CD4-positive, alpha-beta T cell treated with Interferon gamma for 1 hour (primary cell): ENCODE data around the gene DENND4B.
"Not testable (repeated sequence)": the region's sequence is repeated elsewhere in the genome, so short reads cannot be mapped to it uniquely, and the experiment has no call there.

Experiments used
- DNase-seq: peaks from one replicate; pipeline ENCODE4 v3.0.0-alpha.2; 2020

The DENND4B gene, protein sequence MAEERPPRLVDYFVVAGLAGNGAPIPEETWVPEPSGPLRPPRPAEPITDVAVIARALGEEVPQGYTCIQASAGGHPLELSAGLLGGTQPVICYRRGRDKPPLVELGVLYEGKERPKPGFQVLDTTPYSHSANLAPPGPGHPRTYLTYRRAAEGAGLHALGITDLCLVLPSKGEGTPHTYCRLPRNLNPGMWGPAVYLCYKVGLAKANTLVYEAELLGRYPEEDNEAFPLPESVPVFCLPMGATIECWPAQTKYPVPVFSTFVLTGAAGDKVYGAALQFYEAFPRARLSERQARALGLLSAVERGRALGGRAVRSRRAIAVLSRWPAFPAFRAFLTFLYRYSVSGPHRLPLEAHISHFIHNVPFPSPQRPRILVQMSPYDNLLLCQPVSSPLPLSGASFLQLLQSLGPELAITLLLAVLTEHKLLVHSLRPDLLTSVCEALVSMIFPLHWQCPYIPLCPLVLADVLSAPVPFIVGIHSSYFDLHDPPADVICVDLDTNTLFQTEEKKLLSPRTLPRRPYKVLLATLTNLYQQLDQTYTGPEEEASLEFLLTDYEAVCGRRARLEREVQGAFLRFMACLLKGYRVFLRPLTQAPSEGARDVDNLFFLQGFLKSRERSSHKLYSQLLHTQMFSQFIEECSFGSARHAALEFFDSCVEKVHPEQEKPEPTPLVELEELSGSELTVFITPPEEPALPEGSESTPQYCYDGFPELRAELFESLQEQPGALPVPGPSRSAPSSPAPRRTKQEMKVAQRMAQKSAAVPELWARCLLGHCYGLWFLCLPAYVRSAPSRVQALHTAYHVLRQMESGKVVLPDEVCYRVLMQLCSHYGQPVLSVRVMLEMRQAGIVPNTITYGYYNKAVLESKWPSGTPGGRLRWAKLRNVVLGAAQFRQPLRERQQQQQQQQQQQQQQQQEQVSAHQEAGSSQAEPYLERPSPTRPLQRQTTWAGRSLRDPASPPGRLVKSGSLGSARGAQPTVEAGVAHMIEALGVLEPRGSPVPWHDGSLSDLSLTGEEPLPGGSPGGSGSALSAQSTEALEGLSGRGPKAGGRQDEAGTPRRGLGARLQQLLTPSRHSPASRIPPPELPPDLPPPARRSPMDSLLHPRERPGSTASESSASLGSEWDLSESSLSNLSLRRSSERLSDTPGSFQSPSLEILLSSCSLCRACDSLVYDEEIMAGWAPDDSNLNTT (N-terminal part only)

DNA sequence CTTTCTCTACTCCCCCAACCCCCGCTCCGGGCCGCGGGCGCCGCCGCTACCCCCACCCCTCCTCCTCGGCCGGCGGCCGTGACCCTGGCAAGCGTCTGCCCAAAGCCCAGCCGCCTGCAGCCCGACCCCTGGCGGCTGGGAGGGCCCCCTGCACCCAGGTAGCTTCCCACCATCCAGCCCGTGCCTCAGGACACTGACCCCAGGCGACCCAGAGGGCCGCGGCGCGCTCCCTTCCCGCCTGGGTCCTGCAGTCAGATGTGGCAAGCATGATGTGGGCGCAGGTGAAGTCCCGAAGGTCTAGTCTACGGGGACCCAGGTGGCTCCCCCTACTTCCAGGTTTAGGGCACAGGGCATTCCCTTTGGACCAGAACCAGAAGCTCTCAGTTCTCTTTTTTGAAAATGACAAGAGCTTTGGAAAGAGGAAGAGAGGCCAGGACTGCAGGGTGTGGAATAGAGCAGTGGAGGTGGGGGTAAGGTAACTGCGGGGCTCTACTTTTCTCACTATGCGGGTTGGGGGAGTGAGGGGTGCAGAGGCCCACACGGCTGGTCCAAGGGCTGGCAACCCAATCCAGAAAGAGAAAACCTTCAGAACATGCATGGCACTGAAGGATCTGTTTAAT, at the start of gene DENND4B:
TSS of gene DENND4B (minus strand) at position 97 of the 620 bp plus-strand sequence. CDS start 2,344 bp downstream, outside the sequence.
- DNase-seq, result peak; percentile 80

DNA sequence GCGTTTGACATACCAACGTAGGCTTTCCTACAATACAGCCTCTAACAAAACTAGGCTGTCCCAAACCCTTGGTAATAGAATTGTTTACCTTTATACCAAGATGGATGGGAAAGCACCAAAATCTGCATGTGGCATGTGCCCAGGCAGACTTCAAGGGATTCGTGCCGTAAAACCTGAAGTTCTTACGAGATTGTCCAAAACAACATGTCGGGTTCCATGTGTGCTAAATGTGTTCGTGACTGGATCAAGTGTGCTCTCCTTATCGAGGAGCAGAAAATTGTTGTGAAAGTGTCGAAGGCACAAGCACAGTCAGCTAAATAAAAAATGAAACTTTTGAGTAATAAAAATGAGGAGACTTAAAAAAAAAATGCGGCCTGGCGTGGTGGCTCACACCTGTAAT, 49.1 kb upstream of the DENND4B start:
- DNase-seq, result no peak

DNA sequence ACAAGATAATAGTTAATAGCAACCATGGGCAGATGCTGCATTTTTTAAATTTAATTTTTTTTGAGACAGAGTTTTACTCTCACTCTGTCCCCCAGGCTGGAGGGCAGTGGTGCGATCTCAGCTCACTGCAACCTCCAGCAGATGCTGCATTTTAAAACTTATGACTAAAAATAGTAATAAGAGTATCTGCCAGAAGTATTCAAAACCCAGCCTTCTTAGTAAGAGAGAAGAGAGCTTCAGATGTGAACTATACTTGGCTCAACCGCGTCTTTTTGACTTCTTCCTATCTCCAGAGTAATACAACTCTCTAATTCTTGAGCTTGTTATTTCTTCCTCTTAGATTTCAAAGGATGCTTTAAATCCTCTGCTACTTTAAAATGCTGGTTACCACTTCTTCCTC, 48.7 kb upstream of the DENND4B start:
- DNase-seq, result no peak

GRCh38 chr1:153991806-153992205, 45.3 kb upstream of the DENND4B start:
- no peak for DNase-seq

DNA sequence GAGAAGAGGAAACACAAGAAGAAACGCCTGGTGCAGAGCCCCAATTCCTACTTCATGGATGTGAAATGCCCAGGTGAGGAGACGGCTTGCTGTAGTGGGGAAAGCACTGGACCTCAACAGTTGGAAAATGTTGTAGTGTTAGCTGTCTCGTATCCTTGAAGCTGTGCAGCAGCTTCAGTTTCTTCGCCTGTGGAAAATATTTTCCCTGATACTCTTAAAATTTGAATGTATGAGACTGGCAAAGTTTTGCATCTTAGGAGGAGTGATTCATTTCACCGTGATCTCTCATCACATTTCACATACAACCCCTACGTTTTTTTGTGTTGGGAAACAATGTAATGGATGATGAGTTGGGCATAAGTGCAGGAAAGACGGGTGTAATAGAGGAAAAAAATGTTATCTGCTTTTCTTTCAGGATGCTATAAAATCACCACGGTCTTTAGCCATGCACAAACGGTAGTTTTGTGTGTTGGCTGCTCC, 44.7 kb upstream of the DENND4B start:
- no peak for DNase-seq

DNA sequence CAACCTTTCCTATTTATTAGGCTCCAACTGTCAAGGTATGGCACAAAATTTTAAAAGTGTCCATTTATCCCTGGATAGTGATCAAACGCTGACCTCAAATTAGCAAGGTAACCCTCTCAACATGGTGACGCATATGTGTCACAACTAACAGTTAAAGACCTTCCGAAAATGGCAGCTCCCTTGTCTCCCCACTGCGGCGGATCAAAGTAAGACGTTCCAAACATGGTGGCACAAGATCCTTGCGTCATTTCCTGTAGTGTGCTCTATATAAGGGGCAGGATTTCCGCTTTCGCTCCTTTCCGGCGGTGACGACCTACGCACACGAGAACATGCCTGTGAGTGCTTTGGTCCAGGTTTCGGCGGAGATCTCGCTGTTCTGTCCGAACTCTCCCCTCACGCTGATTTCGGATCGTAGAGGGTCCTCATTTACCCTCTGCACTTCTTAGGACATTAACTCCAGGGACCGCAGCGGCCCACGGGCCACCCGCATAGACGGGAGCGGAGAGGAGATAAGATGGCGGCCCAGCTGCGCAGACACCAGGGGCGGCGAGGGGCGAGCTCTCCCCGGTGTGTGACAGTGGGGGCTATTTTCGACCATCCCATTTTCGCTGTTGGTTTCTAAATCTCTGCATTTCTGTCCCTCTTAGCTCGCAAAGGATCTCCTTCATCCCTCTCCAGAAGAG, 44.1 kb upstream of the DENND4B start, which contains the start of gene RPS27:
TSS of gene RPS27 (plus strand) at position 295 of the 683 bp plus-strand sequence. CDS start at position 330, 35 bp downstream.
- DNase-seq, result peak; percentile 96

GRCh38 chr1:153987621-153988020, 41.1 kb upstream of the DENND4B start:
- DNase-seq, result no peak

DNA sequence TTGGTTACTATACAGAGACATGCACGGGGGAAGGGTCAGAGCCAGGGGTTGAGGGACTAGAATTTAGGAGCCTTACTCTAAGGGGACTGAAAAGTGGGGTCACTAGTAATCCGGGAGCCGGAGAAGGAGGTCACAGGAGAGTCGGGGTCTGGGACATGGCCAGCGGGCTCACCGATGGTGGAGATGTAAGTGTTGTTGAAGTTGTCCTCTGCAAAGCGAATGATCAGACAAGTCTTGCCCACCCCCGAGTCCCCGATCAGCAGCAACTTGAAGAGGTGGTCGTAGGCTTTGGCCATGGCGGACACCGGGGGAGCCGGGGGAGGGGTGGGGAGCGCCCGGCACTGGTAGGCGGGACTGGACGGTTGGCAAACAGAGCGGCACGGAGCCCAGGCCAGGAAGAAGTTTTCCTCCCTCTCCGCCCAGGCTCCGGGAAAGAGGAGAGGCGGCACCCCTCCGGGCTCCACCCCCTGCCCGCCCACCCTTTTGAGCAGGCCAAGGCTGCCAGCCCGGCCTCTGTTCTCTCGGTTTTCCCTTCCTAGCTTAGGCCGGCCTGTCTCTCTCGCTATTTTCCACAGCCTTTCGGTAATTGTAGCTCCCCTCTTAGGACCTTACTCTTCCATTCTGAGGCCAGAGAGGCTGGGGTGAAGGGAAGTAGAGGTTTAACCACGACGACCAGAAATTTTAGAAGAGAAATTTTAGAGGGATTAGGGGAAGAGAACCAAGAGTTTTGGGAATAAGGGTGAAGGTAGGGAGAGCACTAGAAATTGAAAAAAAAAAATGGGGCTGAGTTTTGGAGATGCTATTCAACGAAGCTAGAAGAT, 39.6 kb upstream of the DENND4B start, which contains the start of gene RAB13:
TSS of gene RAB13 (minus strand) at position 399 of the 821 bp plus-strand sequence. CDS start at position 296, 103 bp downstream.
- DNase-seq, result no peak

GRCh38 chr1:153985341-153985912, 38.9 kb upstream of the DENND4B start:
- DNase-seq, result no peak

GRCh38 chr1:153984123-153984894, 37.8 kb upstream of the DENND4B start:
- DNase-seq, result no peak

- not testable (repeated sequence) for DNase-seq
These were observed 35.2 kb upstream of the DENND4B start for GRCh38 chr1:153981735-153982134.

DNA sequence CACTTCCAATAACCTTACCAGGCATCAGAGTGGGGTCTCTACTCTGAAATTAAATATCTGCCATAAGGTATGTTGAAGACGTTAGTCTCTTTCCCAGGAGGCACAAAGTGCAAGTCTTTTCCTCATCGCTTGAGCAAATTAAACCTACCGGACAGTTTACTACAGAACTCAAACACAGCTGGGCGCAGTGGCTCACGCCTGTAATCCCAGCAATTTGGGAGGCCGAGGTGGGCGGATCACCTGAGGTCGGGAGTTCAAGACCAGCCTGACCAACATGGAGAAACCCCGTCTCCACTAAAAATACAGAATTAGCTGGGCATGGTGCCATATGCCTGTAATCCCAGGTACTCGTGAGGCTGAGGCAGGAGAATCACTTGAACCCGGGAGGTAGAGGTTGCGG, 32.6 kb upstream of the DENND4B start:
- not testable (repeated sequence) for DNase-seq

- no peak for DNase-seq
These were observed 31.9 kb upstream of the DENND4B start for GRCh38 chr1:153978274-153978909.

DNA sequence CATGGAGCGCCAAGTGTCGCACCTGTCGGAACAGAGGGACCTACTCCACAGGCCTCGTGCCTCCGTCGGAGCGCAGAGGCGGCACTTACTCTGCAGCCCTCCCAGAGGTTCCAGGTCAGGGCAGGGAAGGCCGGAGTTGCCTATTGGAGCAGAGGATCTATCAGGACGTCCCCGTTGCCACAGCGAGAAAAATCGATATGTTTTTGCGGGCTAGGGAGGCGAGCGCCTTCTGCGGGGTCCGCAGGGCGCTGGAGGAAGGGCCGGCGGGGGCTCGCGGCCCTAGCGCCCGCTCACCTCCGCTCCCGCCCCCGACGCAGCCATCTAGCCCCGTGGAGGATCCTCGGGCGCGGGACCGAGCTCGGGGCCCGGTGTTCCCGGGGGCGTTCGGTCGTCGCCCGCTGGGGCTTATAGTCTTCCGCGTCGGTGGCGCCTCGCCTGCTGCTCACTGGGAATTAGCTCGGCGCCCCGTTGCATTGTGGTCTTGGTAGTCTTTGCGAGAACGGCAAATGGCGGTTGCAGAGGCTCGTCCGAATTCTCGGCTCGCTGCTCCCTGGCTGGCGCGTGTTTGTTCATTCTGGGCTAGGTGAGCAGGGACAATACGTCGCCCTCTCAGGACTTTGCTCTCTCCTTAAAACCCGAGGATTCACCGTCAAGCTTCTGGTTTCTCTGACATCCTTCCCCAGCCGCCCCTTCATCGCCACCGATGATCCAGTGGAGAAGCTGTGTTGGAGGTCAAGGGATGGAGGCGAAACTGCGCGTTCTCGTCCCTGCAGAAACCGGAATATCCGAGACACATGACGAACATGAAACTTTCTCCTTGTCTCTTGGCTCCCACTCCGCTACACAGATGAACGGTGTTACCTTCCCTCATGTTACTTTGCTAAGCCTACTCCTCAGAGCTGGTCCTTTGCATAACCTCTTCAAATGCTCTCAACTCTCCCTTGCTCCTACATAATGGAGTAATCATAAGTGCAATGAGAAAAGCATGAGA, 31.0 kb upstream of the DENND4B start, which contains the start of gene JTB:
TSS of gene JTB (minus strand) at position 425 of the 991 bp plus-strand sequence. CDS start at position 3, 422 bp downstream.
- DNase-seq, result peak; percentile 79

DNA sequence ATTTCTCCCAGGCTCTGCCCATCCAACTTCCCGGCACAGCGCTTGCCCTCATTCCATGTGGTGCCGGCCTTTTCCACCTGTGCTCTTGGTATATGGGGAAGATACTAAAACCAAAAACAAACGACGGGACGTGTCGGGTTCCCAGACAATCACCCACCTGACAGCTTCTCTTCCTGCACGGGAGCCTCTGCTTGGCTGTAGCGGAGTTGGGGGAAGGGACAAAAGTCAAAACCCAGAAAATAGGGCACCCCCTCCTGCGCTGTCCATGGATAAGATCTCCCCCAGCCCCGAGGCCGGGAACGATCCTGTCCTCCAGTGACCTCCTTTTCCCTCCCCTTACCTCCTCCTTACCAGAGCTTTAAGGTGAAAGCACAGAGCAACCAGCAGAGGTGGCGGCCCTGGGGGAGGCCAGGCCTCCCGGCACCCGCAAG, 30.3 kb upstream of the DENND4B start:
- DNase-seq, result no peak

- no peak for DNase-seq
These were observed 27.0 kb upstream of the DENND4B start for GRCh38 chr1:153973525-153973924.

DNA sequence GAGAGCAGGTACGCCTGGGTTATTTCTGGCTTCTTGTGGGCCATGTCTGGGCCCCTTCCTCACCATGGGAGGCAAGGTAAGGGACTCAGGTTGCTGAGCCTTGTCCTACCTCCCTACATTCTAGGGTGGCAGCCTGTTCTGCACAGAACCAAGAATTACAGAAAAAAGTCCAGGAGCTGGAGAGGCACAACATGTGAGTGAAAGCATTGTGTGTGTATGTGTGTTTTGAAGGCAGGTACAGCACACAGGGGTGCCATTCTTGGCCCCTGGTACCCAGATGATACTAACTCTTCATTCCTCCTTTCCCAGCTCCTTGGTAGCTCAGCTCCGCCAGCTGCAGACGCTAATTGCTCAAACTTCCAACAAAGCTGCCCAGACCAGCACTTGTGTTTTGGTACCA, 26.6 kb upstream of the DENND4B start:
- no peak for DNase-seq
